ENCODE measurements around the gene PRKN.

DNA sequence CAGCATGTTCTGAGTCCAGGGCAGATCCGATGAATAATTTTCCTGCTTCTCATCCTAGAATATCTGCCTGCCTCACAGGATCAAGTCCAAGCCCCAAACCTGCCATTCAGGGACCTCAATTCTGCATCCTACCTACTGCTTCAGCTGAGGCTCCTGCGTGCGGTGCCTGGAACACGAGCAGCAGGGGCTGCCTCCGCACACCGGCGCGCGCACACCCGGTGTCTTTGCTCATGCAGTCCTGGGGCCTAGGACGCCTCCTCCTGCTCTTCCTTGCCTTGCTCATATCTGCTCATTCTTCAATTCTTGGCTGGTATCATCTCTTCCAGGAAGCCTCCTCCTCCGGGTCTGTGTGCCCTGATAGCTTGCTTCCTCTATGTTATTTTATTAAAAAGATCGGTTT is 1372.6 kb downstream of the PRKN start:
- TF ChIP-seq POLR2A (conservative IDR thresholded peaks at IDR 0.05), result no peak
- TF ChIP-seq ELF2 (CRISPR knock-in tag; IDR thresholded peaks at IDR 0.05), result no peak
- TF ChIP-seq, protein P1, sequence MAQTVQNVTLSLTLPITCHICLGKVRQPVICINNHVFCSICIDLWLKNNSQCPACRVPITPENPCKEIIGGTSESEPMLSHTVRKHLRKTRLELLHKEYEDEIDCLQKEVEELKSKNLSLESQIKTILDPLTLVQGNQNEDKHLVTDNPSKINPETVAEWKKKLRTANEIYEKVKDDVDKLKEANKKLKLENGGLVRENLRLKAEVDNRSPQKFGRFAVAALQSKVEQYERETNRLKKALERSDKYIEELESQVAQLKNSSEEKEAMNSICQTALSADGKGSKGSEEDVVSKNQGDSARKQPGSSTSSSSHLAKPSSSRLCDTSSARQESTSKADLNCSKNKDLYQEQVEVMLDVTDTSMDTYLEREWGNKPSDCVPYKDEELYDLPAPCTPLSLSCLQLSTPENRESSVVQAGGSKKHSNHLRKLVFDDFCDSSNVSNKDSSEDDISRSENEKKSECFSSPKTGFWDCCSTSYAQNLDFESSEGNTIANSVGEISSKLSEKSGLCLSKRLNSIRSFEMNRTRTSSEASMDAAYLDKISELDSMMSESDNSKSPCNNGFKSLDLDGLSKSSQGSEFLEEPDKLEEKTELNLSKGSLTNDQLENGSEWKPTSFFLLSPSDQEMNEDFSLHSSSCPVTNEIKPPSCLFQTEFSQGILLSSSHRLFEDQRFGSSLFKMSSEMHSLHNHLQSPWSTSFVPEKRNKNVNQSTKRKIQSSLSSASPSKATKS (CRISPR knock-in tag; IDR thresholded peaks at IDR 0.05), result no peak
- TF ChIP-seq, protein P2, sequence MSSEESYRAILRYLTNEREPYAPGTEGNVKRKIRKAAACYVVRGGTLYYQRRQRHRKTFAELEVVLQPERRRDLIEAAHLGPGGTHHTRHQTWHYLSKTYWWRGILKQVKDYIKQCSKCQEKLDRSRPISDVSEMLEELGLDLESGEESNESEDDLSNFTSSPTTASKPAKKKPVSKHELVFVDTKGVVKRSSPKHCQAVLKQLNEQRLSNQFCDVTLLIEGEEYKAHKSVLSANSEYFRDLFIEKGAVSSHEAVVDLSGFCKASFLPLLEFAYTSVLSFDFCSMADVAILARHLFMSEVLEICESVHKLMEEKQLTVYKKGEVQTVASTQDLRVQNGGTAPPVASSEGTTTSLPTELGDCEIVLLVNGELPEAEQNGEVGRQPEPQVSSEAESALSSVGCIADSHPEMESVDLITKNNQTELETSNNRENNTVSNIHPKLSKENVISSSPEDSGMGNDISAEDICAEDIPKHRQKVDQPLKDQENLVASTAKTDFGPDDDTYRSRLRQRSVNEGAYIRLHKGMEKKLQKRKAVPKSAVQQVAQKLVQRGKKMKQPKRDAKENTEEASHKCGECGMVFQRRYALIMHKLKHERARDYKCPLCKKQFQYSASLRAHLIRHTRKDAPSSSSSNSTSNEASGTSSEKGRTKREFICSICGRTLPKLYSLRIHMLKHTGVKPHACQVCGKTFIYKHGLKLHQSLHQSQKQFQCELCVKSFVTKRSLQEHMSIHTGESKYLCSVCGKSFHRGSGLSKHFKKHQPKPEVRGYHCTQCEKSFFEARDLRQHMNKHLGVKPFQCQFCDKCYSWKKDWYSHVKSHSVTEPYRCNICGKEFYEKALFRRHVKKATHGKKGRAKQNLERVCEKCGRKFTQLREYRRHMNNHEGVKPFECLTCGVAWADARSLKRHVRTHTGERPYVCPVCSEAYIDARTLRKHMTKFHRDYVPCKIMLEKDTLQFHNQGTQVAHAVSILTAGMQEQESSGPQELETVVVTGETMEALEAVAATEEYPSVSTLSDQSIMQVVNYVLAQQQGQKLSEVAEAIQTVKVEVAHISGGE (CRISPR knock-in tag; IDR thresholded peaks at IDR 0.05), result no peak
